DOHH2 (cell line): ENCODE data around the gene HSPA2.

Experiments
- EZH2phosphoT487 ChIP-seq: fragments of 200-600 bp; sonication (generic); IDR thresholded peaks from 2 replicates; pipeline ENCODE4 v1.6.1; 2017; ENCODE audit warnings: borderline replicate concordance, mild to moderate bottlenecking, antibody characterized with exemption, low read length, moderate library complexity, mixed read lengths
- TF ChIP-seq, protein P1 (sequence below): fragments of 200-600 bp; sonication (generic); IDR thresholded peaks from one replicate; pipeline ENCODE4 v1.5.1; 2014; ENCODE audit warnings: antibody characterized with exemption, mild to moderate bottlenecking, low read depth, low read length; ENCODE audit not compliant: poor library complexity, severe bottlenecking

GRCh38 chr14:64493455-64493854, 47.1 kb upstream of the HSPA2 start:
- TF ChIP-seq, protein P1, sequence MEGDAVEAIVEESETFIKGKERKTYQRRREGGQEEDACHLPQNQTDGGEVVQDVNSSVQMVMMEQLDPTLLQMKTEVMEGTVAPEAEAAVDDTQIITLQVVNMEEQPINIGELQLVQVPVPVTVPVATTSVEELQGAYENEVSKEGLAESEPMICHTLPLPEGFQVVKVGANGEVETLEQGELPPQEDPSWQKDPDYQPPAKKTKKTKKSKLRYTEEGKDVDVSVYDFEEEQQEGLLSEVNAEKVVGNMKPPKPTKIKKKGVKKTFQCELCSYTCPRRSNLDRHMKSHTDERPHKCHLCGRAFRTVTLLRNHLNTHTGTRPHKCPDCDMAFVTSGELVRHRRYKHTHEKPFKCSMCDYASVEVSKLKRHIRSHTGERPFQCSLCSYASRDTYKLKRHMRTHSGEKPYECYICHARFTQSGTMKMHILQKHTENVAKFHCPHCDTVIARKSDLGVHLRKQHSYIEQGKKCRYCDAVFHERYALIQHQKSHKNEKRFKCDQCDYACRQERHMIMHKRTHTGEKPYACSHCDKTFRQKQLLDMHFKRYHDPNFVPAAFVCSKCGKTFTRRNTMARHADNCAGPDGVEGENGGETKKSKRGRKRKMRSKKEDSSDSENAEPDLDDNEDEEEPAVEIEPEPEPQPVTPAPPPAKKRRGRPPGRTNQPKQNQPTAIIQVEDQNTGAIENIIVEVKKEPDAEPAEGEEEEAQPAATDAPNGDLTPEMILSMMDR: no peak
- no peak for TF ChIP-seq EZH2phosphoT487
